Activated naive CD4-positive, alpha-beta T cell treated with anti-CD3 and anti-CD28 coated beads, Interleukin-2, amount 50 U/mL, for 24 hours (primary cell): ENCODE data around the gene USP36.

ENCODE experiments used
- H3K27ac Mint-ChIP-seq: one replicate; pipeline ENCODE4 v1.8.0; 2021; ENCODE audit warnings: mild to moderate bottlenecking, mixed read lengths
- H3K27me3 Mint-ChIP-seq: one replicate; pipeline ENCODE4 v1.8.0; 2021; ENCODE audit warnings: mixed read lengths
- H3K36me3 Mint-ChIP-seq: one replicate; pipeline ENCODE4 v1.8.0; 2021; ENCODE audit warnings: mixed read lengths
- H3K4me1 Mint-ChIP-seq: one replicate; pipeline ENCODE4 v1.8.0; 2021; ENCODE audit warnings: mixed read lengths
- H3K4me3 Mint-ChIP-seq: one replicate; pipeline ENCODE4 v1.8.0; 2021; ENCODE audit warnings: mild to moderate bottlenecking, mixed read lengths
- H3K9me3 Mint-ChIP-seq: one replicate; pipeline ENCODE4 v1.8.0; 2021; ENCODE audit warnings: mixed read lengths

Gene USP36

GRCh38 chr17:78797213-78797612, 43.4 kb downstream of the USP36 start:
- H3K27ac Mint-ChIP-seq: no peak overlapping the region
- H3K4me3 Mint-ChIP-seq: no peak overlapping the region
- H3K9me3 Mint-ChIP-seq: no peaks in the 10 kb centered on the region
- H3K4me1 Mint-ChIP-seq: peaks cover 71% of the 10 kb centered on the region
- H3K27me3 Mint-ChIP-seq: no peaks in the 10 kb centered on the region
- H3K36me3 Mint-ChIP-seq: peaks cover 33% of the 10 kb centered on the region

- Mint-ChIP-seq H3K36me3 (peaks cover 39% of the 10 kb centered on the region), H3K4me1 (peaks cover 78% of the 10 kb centered on the region), H3K27ac (peak overlapping the region; percentile 74)
These were observed 44.1 kb downstream of the USP36 start for GRCh38 chr17:78796517-78796900.

DNA sequence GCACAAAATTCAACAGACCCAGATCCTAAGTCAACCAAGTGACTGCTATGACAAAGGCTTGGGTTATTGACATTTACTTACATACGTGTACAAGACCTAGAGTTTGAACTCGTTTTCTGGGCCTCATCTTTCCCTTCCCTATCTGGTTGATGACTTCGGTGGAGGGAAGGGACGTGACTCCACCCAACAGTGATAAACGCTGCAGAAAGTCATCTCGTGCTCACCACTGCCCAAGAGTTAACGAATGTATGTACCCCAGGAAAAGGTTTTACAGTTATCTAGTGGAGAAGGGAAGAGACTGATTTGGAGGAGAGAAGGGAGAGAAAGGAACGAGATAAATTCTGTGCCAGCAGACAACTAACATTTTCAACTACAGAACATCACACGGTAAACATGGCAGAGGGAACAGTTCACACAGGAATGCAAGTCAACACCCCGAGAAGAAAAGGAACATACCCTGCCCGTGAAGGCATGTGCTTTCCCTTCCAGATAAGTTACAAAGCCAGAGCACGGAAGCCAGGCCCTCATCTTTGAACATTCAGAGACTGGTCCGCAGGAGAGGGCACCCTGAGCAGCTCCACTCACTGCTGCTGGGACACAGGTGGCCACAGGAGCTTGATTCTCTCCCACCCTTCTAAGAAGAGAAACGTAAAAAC, 44.6 kb downstream of the USP36 start:
- H3K4me1 Mint-ChIP-seq: peaks cover 76% of the 10 kb centered on the region
- no peaks in the 10 kb centered on the region for H3K9me3 Mint-ChIP-seq
- H3K4me3 Mint-ChIP-seq: no peak overlapping the region
- no peaks in the 10 kb centered on the region for H3K27me3 Mint-ChIP-seq
- H3K27ac Mint-ChIP-seq: peak overlapping the region; percentile 74
- H3K36me3 Mint-ChIP-seq: peaks cover 40% of the 10 kb centered on the region

More at GRCh38 chr17:78796517-78796900, 44.1 kb downstream of the USP36 start:
- Mint-ChIP-seq H3K4me3 (no peak overlapping the region), H3K27me3 (no peaks in the 10 kb centered on the region), H3K9me3 (no peaks in the 10 kb centered on the region)

GRCh38 chr17:78794864-78795640, 45.6 kb downstream of the USP36 start:
- Mint-ChIP-seq H3K27ac (peak overlapping the region; percentile 65), H3K4me3 (no peak overlapping the region), H3K27me3 (no peaks in the 10 kb centered on the region), H3K36me3 (peaks cover 43% of the 10 kb centered on the region), H3K9me3 (no peaks in the 10 kb centered on the region), H3K4me1 (peaks cover 79% of the 10 kb centered on the region)

DNA sequence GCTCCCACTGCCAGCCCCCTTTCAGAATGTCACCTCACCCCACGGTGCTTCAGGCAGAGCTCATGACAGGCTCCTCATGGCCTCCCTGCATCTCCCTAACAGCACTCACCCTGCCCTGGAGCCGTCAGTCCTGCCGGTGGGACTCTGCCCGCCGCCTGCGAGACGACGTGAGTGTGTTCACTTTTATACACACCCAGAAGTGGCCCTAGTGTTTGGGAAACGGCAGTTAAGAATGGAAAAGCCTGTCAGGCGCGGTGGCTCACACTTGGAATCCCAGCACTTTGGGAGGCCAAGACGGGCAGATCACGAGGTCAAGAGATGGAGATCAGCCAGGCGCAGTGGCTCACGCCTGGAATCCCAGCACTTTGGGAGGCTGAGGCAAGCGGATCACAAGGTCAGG, 46.2 kb downstream of the USP36 start:
- H3K4me3 Mint-ChIP-seq: no peak overlapping the region
- no peak overlapping the region for H3K27ac Mint-ChIP-seq
- H3K9me3 Mint-ChIP-seq: no peaks in the 10 kb centered on the region
- H3K27me3 Mint-ChIP-seq: no peaks in the 10 kb centered on the region
- peaks cover 39% of the 10 kb centered on the region for H3K36me3 Mint-ChIP-seq
- H3K4me1 Mint-ChIP-seq: peaks cover 79% of the 10 kb centered on the region

DNA sequence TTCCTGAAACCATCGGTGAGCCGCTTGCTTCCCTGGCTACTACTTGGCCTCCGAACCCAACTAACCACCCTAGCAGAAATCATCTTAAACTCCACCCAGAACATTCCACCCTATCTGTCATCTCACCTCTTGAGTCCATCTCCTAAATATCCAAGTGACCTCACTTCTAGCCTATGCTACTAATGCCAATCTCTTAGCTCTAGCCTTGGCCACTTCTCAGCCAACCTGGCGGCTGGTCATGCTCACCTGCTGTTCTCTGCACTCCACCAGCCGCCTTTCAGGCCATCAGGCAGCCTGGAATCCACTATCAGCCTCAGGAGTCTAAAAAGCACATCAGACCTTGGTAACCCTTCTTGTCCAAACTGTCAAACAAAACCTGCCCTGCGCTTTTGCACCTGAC, 46.6 kb downstream of the USP36 start:
- no peaks in the 10 kb centered on the region for H3K9me3 Mint-ChIP-seq
- peaks cover 36% of the 10 kb centered on the region for H3K36me3 Mint-ChIP-seq
- no peak overlapping the region for H3K4me3 Mint-ChIP-seq
- H3K4me1 Mint-ChIP-seq: peaks cover 79% of the 10 kb centered on the region
- H3K27me3 Mint-ChIP-seq: no peaks in the 10 kb centered on the region
- peak overlapping the region; percentile 66 for H3K27ac Mint-ChIP-seq

GRCh38 chr17:78793415-78793814, 47.2 kb downstream of the USP36 start:
- peaks cover 79% of the 10 kb centered on the region for H3K4me1 Mint-ChIP-seq
- H3K27ac Mint-ChIP-seq: peak overlapping the region; percentile 66
- H3K4me3 Mint-ChIP-seq: no peak overlapping the region
- H3K36me3 Mint-ChIP-seq: peaks cover 32% of the 10 kb centered on the region
- no peaks in the 10 kb centered on the region for H3K27me3 Mint-ChIP-seq
- no peaks in the 10 kb centered on the region for H3K9me3 Mint-ChIP-seq

DNA sequence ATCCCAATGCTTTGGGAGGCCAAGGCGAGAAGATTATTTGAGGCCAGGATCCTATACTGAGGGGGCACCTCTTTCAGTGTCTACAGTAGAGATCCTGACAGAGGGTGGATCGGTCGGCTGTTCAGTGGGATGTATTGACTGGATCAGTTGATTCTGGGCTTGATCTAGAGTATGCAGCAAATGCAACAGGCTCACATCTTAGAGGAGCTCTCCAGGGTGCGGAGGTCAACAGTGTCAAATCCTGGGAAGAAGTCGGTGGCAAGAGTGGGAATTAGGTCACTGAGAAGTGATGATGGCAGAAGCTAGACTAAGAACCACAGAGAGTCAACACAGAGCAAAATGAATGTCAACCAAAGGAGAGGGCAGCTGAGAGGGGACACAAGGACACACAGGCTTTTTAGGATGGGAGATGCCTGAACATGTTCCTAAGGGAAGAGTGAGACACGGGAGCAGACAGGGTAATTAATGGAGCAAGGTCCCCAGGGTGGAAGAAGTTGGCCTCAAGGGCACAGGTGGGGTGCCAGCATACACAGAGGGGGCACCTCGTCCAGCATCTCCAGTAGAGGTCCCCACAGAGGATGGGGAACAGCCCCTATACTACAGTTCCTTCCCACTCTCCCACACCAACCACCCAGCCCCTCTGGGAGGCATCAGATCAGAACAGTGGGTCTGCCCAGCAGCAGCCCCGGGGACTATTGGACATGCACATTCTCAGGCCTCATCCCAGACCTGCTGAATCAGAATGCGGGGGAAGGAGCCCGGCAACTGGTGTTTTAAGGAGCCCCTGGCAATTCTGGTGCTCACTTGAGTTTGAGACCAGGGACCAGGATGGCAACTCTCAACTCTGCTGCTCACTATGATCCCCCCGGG, 48.5 kb downstream of the USP36 start:
- Mint-ChIP-seq H3K4me1 (peaks cover 83% of the 10 kb centered on the region), H3K9me3 (no peaks in the 10 kb centered on the region), H3K4me3 (peak overlapping the region; percentile 11), H3K36me3 (peaks cover 30% of the 10 kb centered on the region), H3K27ac (peak overlapping the region; percentile 79), H3K27me3 (no peaks in the 10 kb centered on the region)

GRCh38 chr17:78790552-78790951, 50.1 kb downstream of the USP36 start:
- Mint-ChIP-seq H3K36me3 (peaks cover 22% of the 10 kb centered on the region), H3K27ac (peak overlapping the region; percentile 79), H3K4me3 (peak overlapping the region; percentile 33), H3K4me1 (peaks cover 84% of the 10 kb centered on the region), H3K27me3 (no peaks in the 10 kb centered on the region), H3K9me3 (no peaks in the 10 kb centered on the region)

DNA sequence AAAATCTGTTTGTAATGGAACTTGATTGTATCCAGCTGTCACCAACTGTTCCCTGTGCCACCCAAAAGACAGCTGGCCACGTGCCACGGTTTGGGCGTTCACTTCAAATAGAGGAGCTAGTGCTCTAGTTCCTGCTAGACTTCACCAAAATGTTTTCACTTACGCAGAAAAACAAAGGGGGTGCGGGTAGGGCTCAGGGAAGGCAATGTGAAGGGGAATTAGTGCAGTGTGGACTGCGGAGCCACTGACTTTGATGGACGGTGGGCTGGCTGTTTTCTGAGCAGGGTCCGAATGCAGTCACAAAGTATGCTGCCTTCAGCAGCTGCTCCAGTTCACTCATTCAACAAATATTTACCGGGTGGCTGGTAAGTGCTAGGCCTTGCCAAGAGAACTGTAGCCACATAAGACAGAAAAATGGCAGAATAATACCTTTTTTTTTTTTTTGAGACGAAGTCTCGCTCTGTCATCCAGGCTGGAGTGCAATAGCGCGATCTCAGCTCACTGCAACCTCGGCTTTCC, 50.9 kb downstream of the USP36 start:
- H3K27ac Mint-ChIP-seq: peak overlapping the region; percentile 92
- no peaks in the 10 kb centered on the region for H3K27me3 Mint-ChIP-seq
- H3K36me3 Mint-ChIP-seq: peaks cover 22% of the 10 kb centered on the region
- peak overlapping the region; percentile 55 for H3K4me3 Mint-ChIP-seq
- no peaks in the 10 kb centered on the region for H3K9me3 Mint-ChIP-seq
- H3K4me1 Mint-ChIP-seq: peaks cover 86% of the 10 kb centered on the region

DNA sequence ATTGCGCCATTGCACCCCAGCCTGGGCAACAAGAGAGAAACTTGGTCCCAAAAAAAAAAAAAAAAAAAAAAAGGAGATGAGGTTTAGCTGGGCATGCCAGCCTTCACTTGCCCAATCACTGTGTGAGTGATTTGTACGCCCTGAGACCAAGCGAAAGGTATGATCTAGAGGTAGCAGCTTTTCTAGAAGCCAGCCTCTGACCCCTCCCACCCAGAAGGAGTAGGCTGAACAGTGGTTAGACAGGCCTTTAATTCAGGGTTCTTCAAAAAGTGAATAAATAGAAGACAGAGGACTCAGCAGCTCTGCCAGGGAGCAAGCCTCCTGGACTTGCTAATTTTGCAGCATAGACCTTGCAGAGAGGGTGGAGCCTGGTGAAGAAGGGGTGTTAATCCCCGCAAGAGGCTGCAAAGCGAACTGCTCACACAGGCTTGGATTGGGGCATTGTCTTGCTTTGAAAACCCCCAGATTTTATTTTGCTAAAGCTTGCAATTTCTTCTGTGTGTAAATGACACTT, 51.4 kb downstream of the USP36 start:
- Mint-ChIP-seq H3K4me3 (peak overlapping the region; percentile 55), H3K4me1 (peaks cover 88% of the 10 kb centered on the region), H3K27ac (peak overlapping the region; percentile 92), H3K9me3 (no peaks in the 10 kb centered on the region), H3K36me3 (peaks cover 19% of the 10 kb centered on the region), H3K27me3 (no peaks in the 10 kb centered on the region)

GRCh38 chr17:78788451-78788850, 52.2 kb downstream of the USP36 start:
- Mint-ChIP-seq H3K27ac (no peak overlapping the region), H3K27me3 (no peaks in the 10 kb centered on the region), H3K36me3 (peaks cover 13% of the 10 kb centered on the region)

GRCh38 chr17:78787444-78787843, 53.2 kb downstream of the USP36 start:
- Mint-ChIP-seq H3K4me1 (peaks cover 90% of the 10 kb centered on the region), H3K27ac (peak overlapping the region; percentile 44)

More at GRCh38 chr17:78788451-78788850, 52.2 kb downstream of the USP36 start:
- H3K4me3 Mint-ChIP-seq: peak overlapping the region; percentile 30
- H3K9me3 Mint-ChIP-seq: no peaks in the 10 kb centered on the region
- H3K4me1 Mint-ChIP-seq: peaks cover 88% of the 10 kb centered on the region

DNA sequence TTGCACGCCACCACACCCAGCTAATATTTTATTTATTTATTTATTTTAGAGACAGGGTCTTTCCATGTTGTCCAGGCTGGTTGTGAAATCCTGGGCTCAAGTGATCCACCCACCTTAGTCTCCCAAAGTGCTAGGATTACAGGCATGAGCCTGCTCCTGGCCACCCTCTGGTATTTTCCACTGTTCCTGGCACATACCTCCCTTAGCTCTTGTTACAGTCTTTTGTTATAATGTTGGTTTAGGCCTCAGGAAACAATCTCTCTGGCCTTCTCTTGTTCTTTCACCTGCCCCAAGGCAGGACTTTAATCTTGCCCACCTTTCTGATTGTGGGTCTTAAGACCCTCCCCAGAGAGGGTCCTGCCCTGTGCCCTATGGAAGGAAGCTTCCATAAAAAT, 55.0 kb downstream of the USP36 start:
- H3K27me3 Mint-ChIP-seq: no peaks in the 10 kb centered on the region
- H3K36me3 Mint-ChIP-seq: peaks cover 3% of the 10 kb centered on the region
- H3K4me3 Mint-ChIP-seq: peak overlapping the region; percentile 71
- H3K4me1 Mint-ChIP-seq: peaks cover 74% of the 10 kb centered on the region
- no peaks in the 10 kb centered on the region for H3K9me3 Mint-ChIP-seq
- peak overlapping the region; percentile 66 for H3K27ac Mint-ChIP-seq

More at GRCh38 chr17:78787444-78787843, 53.2 kb downstream of the USP36 start:
- no peaks in the 10 kb centered on the region for H3K9me3 Mint-ChIP-seq
- H3K27me3 Mint-ChIP-seq: no peaks in the 10 kb centered on the region
- no peak overlapping the region for H3K4me3 Mint-ChIP-seq
- peaks cover 11% of the 10 kb centered on the region for H3K36me3 Mint-ChIP-seq

- Mint-ChIP-seq H3K27ac (peak overlapping the region; percentile 57), H3K36me3 (peaks cover 2% of the 10 kb centered on the region), H3K4me1 (peaks cover 69% of the 10 kb centered on the region), H3K27me3 (no peaks in the 10 kb centered on the region), H3K9me3 (no peaks in the 10 kb centered on the region), H3K4me3 (peak overlapping the region; percentile 71)
These were observed 55.5 kb downstream of the USP36 start for GRCh38 chr17:78785011-78785662.
